H4 (cell line): ENCODE results near the gene PFDN4. TPM values are rescaled to one million over a fixed set of nuclear protein-coding genes. Genes with fewer than 3 reads are reported as not detected.

ENCODE experiments used
- DNase-seq: peaks from one replicate; pipeline ENCODE4 v3.0.0-alpha.2; 2015; ENCODE audit warnings: low spot score
- total RNA-seq: library from RNA; depleted of rRNA; stranded (reverse); fragments of >200 nt; shearing (Covaris generic); gene quantifications from 2 replicates; pipeline ENCODE4 v1.2.3, GENCODE V29; 2014

The PFDN4 gene
- total RNA-seq, 1 experiment from 2014 or later: 147 TPM

DNA sequence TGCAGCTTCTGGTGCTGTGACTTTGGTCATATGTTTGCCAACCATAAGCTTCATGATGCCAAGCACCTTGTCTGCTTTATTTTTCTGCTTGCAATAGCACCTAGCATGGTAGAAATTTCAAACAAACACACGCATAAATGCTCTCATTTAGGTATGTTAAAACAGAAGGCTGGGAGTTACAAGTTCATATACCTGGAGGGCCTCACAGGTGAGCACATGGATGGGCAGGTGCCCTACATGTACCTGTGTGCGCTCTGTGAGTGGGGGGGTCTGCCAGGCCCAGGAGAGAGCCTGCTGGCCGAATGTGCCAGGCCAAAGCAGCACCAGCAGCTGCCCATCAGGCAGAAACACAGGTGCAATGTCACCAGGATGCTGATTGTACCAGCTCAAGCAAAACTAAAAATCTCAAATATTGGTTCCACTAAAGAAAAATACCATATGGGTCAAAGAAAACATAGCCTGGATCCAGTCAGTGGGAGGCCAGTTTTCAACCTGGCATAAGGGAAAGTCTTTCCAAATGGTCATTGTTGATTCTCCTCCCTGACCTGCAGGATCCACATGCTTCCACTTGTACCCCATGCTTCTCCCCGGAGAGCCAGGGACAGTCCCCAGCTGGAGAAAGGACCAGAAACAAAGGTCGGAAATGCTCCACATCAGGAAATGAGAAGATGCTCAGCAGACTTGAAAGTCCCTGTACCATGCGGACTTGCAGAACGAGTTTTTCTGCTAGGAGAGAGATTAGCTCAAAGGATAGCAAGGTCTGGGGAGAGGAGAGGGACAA is 7.2 kb upstream of the PFDN4 start:
- DNase-seq: no peak

DNA sequence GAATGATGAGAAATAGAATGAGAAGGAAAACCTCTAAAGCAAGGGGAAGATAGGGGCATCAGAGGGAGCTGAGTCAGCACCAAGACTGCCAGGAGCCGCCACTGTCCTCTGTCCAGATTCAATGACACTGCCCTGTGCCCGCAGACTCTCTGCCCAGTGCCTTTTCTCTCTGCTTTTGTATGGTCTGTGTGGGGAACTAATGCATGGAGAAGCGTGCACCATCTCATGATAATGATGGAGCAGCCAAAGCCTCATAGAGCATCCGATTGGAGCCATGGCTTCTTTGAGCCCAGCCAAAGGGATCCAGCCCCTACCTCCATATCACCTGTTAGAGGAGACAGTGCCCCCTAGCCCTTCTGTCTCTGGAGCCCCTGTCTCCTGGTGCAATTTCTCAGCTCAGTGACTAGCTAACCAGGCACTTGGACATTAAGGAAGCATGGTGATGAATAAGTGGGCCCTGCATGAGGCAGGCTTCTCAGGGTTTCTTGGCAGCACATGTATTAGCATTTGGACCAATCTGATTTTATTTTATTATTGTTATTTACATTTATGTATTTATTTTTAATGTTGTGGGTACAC is 6.5 kb upstream of the PFDN4 start:
- DNase-seq: no peak

DNA sequence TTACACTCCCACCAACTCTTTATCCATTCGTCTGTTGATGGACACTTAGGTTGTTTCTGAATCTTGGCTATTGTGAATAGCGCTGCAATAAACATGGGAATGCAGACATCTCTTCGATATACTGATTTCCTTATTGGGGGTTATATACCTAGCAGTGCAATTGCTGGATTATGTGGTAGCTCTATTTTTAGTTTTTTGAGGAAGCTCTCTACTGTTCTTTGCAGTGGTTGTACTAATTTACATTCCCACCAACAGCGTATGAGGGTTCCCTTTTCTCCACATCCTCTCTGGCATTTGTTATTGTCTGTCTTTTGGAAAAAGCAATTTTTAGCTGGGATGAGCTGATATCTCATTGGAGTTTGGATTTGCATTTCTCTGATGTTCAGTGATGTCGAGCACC is 4.6 kb upstream of the PFDN4 start:
- DNase-seq: no peak

DNA sequence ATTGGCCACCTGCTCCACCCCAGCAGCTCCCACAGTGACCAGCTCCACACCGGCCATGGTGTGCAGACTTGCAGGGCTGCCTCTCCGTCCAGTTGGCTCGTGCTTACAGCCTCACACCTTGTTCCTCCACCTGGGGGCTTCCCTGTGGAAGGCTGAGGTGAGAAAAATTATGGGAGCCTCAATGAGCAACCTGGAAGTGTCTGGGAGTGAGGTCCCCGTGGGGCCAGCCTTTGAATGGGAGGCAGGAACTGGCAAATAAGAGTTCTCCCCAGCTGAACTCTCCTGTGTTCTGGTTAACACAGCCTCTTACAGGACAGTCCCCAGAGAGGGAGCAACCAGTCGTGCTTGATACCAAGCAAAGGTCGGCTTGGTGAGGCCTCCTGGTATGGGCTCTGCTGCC is 3.8 kb upstream of the PFDN4 start:
- DNase-seq: no peak

DNA sequence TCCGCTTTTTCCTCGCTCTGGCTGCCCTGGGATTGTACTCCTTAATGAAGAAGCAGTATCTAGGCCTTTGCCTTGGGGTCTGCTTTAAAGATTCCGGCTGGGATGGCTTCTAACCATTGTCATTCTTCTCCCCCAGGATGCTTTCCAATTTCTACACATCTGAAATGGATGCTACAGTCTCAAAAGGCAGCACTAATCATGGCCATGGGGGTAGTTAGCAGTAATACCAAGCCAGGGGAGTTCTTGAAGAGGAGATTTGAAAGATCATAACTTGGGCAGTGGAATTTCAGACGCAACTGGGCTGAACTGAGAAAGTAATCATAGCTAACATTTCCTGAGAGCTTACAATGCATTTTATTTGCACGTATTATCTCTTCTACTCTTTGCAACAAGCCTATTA is 3.4 kb upstream of the PFDN4 start:
- DNase-seq: no peak

DNA sequence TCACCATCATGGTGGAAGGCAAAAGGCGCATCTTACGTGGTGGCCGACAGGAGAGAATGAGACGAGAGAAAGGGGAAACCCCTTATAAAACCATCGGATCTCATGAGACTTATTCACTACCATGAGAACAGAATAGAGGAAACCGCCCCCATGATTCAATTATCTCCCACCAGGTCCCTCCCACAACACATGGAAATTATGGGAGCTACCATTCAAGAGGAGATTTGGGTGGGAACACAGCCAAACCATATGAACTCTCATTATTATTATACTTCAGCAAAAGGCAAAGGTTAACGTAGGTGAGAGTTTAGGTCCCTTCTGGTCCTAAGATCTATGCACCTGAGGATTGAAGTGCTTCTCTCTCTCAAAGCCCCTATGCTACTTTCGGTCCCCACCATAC is 2.4 kb upstream of the PFDN4 start:
- DNase-seq: no peak

DNA sequence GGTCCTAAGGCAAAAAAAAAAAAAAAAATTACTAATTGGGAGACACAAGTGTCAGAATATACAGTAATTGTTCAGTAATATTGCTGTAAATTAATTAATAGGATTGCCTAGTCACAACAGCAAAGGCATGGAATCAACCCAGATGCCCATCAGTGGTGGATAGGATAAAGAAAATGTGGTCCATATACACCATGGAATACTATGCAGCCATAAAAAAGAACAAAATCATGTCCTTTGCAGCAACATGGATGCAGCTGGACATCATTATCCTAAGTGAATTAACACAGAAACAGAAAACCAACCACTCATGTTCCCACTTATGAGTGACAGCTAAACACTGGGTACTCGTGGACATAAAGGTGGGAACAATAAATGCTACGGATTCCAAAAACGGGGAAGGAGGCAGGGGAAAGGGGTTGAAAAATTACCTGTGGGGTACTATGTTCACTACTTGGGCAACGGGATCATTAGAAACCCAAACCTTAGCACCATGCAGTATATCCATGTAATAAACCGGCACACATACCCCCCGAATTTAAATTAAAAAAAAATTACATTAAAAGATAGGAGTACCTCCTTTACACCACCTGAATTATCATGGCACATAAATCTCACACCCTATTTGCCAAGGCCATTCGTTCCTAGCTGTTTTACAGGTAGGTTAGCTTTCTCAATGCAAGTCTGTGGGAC is 689 bp upstream of the PFDN4 start:
- DNase-seq: no peak

DNA sequence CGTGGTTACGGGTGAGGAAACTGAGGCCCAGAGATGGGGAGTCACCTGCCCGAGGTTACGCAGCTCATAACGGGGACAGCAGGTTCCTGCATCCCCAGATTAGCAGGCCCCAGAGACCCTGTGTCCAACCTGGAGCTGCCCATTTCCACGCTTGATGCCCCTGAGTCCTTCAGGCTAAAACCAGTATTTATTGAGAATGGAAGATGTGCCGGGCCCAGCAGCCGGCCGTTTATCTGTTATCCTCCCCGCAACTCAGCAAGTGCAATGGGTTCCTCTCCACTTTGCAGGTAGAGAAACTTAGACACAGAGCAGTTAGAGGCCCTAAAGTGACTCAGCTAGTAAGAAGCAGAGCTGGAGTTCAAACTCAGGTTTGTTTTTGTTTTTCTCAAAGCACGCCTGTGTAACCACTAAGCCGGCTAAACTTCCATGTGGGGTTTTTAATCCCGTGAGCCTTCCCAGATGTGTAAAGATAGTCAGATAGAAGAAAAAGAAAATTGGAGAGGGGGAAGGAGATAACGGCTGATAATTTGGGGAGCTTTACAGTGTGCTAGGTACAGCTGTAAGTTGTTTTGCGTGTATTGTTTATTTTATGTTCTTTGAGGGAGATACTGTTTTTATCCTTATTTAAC is 775 bp downstream of the PFDN4 start:
- DNase-seq: peak; percentile 47

DNA sequence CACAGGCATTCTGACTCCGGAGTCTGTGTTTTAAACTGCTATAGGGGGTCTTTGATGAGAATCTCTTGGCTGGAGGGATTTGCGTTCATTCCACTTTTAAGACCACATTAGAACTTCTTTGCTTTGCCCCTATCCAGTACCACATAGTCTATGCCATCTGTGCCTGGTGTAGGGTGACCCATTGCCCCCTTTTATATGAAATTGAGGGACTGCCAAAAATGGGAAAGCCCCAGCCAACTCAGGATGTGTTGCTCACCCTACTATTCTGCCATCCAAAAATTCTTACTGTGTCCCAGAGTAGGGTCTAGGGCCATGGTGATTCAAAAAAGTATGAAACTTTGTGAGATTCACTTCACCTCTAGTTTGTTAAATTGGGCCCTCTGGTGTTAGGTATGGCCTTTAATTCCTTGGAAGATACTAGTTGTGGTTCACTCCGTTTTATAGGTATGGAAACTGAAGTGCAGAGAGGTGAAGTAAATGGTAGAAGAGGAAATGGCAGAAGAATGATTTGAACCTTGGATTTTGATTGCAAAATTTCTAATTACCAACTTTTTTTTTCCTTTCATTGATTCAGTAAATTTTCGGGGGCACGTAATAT is 1.4 kb downstream of the PFDN4 start:
- DNase-seq: no peak

DNA sequence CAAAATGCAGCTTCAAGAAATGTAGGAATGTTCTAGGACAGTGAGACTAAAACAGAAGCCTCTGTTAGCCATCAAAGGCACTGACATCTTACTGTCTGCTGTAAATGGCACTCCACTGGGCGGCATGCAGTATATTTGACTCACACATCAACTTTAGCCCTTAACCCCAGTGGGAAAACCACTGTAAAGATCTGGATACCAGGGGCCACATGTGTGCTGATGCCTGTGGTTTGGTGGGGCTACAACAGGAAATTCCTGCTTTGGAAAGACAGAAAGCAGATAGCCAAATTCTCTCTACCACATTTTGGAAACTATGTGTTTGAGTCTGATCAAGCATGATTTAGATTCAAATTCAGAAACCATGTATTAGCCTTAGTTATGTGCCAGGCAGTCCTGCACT is 4.3 kb downstream of the PFDN4 start:
- DNase-seq: no peak

DNA sequence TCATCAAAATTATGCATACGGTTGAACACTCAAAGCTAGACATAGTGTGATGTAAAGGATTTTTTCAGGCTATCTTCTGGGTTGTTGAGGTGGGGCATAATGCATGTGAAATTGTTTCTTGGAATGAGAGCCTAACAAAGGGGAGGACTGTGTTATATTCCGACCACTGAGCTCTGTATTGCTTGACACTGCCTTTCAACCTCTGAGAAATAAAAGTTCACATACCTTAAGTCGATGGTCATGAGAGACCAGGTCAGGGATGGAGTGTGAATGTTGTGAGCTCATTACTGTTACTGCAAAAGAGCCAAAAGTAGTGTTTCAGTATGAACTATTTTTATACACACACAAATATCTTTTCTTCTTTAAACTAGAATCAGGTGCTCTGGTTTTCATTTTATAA is 5.0 kb downstream of the PFDN4 start:
- no peak for DNase-seq

DNA sequence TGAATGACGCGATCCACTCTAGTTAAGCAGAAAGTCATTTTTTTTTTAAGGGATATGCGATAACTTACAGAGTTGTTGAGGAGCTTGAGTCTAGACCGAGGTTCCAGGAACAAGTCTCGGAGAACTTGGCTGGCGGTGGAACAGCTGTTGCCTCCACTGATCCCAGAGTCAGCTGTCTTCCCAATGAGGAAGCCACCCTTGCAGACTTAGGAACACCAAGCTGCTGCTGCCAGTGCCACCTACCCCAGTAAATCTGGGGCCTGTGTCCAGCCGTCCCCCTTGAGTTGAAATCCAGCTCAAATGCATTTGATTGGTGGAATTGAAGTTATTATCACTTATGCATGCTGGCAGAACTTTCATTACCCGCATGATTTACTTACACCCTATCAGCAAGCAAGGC is 6.7 kb downstream of the PFDN4 start:
- DNase-seq: no peak

DNA sequence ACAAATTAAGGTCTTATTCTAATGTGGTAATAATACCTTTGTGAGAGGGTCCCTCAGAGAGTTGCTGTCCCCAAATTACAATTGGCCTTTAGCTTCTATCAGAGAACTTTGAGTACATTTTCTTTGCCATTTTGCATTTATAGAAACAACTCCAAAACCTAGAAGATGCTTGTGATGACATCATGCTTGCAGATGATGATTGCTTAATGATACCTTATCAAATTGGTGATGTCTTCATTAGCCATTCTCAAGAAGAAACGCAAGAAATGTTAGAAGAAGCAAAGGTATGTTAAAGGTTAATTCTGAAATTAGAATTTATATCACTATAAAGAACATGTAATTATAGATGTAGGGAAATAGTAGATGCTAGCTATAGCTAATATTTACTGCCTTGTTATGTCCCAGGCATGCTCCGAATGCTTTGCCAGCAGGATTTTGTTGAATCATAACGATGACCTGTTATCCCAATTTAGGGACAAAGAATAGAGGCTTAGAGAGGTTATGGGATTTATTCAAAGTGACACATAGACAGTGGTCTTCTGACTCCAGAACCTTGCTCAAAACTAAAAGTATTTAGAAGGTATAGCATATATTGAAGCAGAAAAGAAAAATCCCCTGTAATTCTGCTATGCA is 7.4 kb downstream of the PFDN4 start:
- DNase-seq: no peak

DNA sequence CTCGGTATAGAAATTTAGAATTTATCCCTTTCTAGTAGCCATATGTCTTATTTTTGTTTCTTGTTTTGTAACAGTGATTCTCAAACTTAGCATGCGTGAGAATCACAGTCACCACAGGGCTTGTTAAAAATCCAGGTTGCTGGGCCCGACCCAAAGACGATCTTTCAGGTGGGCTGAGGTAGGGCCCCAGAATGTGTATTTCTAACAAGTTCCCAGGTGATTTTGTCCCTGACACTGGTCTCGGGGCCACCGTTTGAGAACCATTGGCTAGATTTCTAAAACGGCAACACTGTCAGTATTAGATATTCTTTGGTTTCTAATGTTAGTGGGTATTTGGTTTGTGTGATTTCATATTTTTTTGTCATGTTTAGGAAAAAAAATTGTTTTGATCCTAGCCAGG is 9.9 kb downstream of the PFDN4 start:
- DNase-seq: no peak

DNA sequence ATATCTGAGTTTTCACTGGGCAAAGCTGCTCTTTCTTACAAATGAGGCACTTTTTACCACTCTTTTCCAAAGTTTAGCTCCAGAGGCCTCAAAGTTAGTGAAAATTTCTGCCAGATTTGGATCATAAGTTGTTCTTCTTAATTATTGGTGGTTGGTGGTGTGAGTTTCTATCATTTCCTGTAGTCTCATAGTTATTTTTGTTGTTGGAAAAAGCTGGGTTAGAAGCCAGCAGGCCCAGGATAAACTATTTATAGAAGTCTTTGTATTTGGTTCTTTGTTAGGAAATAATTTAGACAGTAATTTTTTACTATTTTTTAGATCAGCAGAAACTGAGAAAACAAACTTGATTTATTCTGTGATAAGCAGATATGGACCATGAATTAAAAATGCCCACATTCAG is 10.6 kb downstream of the PFDN4 start:
- DNase-seq: no peak

DNA sequence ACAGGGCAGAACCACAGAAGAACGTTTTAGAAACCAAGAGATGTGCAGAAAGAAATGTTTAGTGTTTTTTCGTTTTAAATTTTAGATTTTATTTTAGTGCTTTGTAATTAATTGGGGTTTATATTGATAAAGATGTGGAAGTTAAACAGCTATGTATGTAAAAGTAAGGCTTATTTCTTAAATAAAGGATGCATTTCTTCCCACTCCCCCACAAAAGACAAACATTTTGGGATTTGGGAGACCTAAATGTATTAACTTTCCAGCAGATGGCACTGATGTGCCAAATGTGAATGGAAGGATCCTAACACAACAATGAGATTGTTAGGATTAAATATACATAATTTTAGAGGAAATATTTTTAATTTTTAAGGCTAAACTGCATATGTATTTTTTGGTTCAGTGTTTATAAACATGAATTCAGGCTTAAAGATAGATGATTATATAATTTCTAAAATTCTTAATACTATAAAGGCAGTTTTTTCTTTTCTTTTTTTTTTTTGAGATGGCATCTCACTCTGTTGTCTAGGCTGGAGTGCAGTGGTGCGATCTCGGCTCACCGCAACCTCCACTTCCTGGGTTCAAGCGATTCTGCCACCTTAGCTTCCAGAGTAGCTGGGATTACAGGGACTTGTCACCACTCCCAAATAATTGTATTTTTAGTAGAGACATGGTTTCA is 12.0 kb downstream of the PFDN4 start:
- peak; percentile 43 for DNase-seq

DNA sequence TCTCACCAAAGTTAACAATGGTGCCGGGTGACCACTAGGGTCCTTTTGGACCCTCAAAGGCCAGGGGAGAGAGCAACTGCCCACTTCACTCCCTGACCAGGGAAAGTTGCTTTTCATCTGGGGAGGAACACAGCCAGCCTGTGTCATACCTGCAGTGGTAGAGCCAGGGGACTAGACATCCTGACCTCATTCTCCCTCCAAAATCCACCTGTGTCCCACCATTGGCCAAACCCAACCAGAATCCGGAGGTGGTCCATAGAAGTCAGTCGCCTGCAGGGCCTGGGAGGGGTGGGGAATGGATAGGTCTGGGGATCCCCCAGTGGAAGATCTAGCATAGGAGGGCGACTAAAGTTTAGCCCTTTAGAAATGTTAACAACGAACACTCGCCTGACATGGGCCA is 12.8 kb downstream of the PFDN4 start:
- no peak for DNase-seq

DNA sequence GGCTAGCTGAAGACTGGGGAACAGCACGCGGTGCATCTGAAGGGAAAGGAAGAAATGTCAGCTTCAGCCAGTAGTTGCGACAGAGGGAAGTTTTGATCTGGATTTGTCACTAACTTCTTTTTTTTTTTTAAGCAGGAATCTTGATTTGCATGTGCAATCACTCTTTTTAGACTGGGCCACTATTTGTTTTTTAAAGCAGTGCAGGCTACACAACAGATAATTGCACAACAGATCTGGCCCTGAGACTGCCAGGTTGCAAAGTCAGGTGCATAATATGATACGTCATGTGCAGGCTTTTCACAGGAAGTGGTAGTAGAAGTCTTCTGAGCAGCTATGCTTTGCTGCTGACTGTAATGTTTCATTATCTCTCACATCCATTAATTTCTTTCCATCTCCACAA is 13.5 kb downstream of the PFDN4 start:
- no peak for DNase-seq

DNA sequence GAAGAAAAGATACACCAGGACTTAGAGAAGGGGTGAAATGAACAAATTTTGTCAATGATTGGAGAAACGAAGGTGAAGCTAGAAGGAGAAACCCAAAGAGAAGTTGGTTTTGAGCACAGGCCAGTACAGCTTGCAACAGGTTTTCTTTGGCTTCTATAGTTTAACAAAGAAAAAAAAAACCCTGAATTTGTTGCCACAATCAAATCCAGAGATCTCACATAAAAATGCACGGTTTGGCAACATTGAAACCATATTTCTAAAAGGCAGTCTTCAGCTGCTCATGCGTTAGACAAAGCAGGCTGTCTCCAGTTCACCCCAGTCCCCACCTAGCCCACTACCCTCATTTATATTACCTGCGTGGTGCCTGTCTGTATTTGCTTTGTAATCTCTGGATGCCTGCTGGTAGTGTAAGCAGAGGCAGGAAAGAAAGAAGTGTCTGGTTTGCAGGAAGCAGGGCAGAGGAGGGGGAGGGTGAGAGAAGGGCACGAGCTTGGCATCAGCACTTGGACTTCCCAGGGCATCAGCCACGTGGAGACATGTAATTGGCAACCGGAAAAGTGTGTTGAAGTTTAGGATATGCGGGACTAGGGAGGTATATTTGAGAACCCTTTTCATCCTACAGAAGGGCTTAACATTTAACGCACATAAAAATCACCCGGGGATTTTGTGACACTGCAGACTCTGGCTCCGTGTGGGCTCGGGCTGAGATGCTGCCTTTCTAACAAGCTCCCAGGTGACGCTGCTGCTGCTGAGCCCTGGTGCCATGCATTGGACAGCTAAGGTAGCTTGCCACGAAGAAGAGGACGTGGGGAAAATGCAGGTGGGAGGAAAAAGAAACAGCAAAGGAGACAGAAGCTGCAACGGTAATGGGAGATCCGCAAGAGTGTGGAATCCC is 14.4 kb downstream of the PFDN4 start:
- DNase-seq: no peak

DNA sequence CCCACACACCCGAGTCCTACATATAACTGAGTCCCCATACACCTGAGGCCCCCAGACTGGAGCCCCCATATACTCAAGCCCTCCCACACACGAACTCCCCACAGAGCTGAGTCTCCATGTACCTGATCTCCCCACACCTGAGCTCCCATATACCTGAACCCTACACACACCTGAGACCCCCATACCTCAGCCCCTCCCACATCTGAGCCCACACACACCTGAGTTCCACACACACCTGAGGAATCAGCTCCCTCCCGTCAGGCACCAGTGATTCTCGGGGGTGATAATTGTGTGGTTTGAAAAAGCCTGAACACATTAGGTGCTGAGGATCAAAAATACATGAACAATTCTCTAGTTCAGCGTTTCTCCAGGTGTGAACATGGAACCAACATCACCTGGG is 15.4 kb downstream of the PFDN4 start:
- no peak for DNase-seq
